T-helper 9 cell (primary cell): Measurements from ENCODE around the gene CLDN10.

ENCODE experiments used
- DNase-seq: peaks from one replicate; pipeline ENCODE4 v3.0.0-alpha.2; 2020

The CLDN10 gene

DNA sequence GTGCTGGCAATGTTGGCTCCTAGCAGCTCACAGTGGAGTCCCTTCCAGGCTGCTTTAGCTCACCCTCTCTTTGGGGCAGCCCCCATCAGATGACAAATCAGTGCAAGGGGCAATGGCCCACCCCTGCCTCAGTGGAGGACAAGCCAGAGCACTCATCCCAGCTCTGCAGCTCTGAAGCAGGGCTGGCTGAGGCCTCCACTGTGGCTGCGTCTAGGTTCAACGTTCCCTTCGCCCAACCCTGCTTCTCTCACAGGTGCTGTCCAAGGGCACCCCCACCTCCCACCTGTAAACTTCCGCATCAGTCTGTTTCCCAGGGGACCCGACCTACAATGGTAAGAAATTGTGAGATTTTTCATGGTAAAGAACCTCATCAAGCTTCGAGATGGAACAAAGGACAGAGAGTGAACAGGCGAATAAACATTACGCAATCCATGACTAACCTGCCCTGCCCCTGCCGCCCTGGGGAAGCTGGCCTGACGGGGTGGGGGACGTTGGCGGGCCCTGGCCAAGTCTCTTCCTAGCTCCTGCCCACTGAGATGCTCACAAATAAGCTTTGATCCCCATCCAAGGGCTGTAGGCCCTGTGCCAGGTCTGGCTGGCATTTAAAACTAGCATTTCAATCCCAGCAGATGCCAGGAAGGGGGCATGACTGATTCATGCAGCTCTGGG is 51.5 kb downstream of the CLDN10 start:
- DNase-seq = no peak

DNA sequence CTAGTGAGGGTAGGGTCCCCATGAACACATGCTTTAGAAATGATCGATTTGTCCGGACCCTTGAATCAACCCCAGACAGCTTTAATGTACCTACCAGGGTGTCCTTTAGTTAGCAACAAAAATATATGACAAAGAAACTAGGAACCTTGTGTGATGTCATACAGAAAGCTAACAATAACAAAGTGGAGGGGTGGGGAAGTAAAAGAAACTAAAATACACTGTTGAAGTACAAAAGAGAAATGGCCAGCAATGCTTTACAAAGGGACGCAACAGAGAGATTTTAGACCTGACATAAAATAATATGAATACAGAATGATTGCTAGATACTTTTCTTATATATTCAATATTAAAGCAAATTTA is 52.0 kb downstream of the CLDN10 start:
- no peak for DNase-seq

DNA sequence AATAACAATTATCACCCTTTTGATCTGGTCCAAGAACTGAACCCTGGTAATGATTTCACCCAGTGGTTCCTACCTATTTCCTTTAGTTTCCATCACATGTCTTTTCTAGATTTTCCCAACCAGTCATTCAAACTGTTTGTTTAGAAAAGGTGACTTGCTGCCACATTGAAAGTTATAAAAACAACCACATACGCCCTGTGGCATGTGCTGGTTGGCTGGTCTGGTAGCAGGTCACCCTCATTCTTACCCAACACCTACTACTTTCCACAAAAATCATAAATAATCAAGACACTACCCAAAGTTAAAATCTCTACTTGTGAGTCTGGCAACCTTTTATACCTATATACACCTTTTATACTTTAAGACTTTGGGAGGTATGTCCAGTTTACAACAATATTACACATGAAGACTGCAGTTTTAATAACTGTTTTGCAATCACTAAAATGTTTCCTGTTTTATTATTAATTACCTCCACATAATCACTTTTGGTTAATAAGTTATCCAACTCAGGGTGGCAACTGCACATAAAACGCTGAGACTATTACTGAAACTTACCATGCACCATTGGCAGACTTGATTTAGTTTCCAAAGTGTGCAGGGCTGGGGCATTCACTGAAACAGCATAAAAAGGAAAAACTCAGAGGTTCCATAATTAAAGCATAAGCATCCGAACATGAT is 53.1 kb downstream of the CLDN10 start:
- DNase-seq = no peak

DNA sequence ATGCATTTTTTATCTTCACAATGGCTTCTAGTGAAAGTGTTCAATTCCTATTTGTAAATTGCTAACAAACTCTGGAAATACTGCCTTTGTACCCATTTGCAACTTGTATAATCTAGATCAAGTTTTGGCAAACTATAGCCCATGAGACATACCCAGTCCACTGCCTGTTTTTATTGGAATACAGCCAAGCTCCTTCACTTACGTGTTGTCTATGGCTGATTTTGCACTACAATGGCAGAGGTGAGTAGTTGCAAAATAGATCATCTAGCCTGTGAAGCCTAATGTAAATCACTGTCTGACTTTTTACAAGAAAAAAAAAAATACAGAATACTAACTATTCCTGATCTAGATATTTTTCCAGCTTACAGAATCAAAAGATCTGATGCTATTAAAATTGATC is 54.8 kb downstream of the CLDN10 start:
- DNase-seq = no peak

DNA sequence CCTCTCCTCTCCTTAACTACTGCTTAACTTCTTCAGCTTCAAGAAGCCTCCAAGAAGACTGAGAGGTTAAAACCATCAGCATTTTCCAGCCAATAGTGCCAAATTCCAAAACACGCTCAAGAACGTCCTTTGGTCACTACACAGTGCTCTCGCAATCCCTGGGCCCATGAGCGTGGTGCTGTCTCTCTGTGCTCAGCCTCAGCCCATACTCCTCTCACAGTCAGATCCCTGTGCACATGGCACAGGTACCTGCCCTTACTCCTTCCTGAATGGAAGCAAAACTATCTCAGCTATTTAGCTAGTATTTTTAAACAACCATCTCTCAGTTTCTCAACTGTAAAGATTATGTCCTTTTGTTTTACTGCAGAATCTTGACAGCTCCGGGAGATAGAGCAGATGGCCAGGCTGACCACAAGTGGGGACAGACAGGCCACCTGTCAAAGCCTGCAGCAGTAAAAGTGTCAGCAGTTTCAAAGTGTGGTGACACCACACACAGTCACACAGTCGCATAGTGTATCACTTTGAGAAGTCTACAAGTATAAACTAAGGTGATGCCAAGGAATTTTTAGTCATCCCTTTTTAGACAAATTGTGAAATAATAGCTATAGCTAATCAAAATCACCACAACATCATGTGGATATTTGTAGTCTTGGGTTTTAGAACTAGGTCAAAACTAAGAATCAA is 56.3 kb downstream of the CLDN10 start:
- no peak for DNase-seq

- no peak for DNase-seq
Observed at GRCh38 chr13:95614641-95615245, 62.2 kb downstream of the CLDN10 start.

DNA sequence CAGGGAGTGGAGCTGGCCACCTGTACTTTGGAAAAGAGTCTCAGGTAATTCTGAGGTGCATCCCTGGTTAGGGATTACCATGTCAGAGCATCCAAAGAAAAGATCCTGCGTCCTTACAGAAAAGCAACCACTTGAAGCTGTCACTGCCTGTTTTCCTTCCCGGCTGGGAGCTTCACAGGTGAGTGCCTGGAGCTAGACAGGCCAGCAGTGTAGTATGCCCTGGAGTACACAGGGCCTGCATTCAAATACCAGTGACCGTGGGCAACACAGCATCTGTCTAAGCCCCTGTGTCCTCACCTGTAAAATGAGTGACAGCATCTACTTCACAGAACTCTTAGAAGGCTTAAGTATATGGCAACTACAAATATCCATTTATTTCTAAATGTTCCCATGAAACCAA is 63.0 kb downstream of the CLDN10 start:
- DNase-seq = no peak

GRCh38 chr13:95620030-95620824 is 67.7 kb downstream of the CLDN10 start:
- no peak for DNase-seq

DNA sequence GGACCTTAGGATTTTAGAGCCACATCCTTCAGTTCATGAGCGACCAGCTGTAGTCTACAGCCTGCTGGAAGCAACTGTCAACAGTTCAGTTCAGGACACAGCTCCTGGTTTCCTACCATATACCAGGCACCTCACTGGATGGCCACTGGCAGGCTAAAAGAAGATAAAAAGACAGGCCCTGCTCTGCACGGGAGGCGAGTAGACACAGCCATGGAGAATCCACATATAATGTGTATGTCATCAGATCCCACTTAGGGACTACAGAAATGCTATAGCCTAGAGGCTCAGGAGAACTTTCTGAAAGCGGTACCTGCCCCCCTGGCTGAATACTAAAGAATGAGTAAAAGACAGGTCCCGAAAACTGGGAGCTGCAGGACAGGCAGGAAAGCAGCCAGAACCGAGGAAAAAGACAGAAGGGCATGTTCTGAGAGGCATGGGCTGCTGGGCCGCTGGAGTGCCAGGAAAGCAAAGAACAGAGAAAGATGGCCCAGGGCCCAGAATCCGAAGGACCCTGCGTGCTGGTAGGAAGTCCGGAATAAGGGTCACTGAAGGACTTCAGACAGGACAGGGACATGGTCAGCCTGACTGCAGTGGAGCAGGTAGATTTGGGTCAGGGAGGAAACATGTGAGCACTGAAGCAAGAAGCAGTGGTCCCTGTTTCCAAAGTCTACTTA is 68.4 kb downstream of the CLDN10 start:
- no peak for DNase-seq

- no peak for DNase-seq
Observed at GRCh38 chr13:95623141-95623540, 70.6 kb downstream of the CLDN10 start.

GRCh38 chr13:95624020-95624419 is 71.5 kb downstream of the CLDN10 start:
- DNase-seq = no peak

DNA sequence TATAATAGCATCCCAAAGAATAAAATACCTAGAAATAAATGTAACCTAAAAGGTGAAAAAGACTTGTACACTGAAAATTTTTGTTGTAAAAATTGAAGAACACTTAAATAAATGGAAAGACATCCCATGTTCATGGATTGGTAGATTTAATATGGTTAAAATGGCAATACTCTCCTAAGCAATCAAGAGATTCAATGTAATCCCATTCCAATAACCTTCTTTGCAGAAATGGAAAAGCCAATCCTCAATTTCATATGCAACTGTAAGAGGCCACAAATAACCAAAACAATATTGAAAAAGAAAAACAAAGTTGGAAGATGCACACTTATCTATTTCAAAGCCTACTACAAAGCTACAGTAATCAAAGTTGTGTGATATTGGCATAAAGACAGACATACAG is 74.2 kb downstream of the CLDN10 start:
- DNase-seq = no peak

DNA sequence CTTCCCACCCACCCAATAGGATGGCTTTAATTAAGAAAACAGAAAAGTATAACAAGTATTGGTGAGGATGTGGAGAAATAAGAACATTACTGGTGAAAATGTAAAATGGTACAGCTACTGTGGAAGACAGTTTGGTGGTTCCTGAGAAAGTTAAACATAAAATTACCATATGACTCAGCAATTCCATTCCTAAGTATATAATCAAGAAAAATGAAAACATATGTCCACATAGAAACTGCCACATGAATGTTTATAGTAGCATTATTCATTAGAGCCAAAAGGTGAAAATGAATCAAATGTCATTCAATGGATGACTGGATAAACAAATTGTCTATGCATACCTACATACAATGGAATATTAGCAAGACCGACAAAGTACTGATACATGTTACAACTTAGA is 75.1 kb downstream of the CLDN10 start:
- DNase-seq = no peak

- DNase-seq = no peak
Observed at GRCh38 chr13:95628488-95628887, 76.0 kb downstream of the CLDN10 start.

DNA sequence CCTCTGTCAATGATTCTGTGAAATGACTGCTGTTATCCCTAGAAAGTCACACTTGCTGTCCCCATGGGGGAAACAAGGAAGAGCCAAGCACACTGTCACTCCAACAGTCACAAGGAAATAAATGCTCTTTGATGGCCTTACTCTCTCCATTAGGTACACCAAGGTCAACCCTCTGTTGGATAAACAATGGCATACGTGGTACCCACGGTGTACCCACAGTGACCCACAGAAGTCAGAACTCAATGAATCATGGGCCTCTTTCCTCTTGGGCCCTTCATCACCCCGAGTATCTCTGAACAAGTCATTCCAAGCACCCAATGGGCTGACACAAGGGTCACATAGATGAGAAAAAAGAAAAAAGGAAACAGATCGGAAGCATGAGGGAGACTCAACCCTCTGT is 76.6 kb downstream of the CLDN10 start:
- no peak for DNase-seq
